NCI-H1417 (cell line): ENCODE measurements around the gene PMVK.

ENCODE experiments used
- DNase-seq, 3 experiments: peaks; one replicate each; lab custom pipeline; 2025; lab: John Stamatoyannopoulos, UW

PMVK gene

DNA sequence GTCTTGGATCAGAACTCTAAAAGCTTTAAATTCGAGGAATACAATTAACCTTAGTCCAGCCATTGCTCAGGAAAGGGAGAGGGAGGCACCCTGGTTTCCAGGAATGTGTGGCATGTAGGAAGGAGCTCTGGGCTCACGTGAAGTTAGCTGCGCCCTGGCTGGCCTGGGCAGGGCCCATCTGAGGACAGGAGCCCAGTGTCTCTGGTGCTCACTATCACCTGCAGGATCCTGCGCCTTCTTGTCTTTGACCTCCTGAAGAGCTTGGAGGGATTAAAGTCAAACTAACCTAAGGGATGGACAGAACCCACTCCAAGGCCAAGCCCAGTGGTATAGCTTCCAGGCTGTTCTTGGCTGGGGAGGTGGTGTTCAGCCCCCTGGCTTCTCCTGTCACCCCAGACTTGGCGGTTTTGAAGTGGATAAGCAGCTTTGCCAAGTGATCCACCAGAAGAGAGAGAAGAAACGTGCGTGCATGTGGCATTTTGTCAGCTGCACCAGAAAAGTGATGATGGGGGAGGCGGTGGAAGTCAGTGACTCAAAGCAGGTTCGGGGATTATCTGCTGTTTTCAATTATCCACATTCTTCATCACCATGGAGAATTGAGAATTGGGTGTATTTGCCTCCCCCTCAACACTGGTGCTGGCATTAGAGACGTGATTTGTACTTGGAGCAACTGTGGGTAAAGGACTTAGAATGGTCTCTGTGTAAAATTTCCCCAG lies 54.5 kb downstream of the PMVK start:
- DNase-seq, result no peak

DNA sequence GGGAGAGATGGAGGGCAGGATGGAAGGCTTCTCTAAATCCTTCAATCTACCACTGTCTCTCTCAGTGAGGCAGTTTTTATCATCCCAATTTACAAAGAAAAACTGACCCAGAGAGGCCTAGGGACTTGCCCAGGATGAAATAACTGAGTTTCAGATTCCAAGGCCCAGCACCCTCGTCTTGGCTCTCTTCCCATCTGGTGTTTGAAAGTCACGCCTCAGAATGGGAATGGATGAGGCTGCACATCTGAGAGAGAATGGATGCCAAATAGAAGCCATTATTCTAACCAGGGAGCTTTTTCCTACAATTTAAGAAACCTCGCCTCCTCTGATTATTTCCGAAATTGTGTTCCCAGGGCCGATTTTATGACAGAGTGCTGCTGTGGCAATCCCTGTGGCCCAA lies 55.8 kb downstream of the PMVK start:
- no peak for DNase-seq

GRCh38 chr1:154879038-154879421 lies 57.5 kb downstream of the PMVK start:
- peak in 2 of 3 experiments; percentile 87 to 96 for DNase-seq

- DNase-seq, result peak; percentile 81 to 91 (median 88)
Measured at GRCh38 chr1:154878371-154879037, 58.0 kb downstream of the PMVK start.

DNA sequence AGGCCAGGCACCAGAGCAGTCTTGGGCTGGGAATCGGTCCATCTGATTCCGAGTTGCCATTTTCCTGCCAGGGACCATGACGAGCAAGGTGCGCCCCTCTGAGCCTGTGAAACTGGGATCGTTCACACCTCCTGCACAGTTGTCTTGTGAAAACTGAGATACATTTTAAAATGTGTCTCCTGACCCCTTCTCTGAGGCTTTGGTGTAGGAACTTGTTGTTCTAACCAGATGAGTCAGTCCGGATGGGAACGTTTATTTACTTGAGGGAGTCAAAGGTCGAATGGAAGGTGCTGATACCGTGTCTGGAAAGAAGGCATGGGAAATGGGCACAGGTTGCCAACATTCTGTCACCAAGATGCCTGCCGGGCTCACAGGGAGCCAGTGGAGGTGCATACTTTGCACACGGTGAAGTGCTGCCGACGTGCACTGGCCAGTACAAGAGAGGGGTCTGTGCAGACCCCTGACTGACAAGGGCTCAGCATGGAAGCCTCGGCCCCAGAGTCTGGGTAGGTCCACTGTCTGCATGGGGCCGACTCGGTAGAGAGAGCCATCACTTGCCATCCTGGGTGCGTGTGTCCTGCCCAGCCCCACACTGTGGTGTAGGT lies 59.0 kb downstream of the PMVK start:
- no peak for DNase-seq

DNA sequence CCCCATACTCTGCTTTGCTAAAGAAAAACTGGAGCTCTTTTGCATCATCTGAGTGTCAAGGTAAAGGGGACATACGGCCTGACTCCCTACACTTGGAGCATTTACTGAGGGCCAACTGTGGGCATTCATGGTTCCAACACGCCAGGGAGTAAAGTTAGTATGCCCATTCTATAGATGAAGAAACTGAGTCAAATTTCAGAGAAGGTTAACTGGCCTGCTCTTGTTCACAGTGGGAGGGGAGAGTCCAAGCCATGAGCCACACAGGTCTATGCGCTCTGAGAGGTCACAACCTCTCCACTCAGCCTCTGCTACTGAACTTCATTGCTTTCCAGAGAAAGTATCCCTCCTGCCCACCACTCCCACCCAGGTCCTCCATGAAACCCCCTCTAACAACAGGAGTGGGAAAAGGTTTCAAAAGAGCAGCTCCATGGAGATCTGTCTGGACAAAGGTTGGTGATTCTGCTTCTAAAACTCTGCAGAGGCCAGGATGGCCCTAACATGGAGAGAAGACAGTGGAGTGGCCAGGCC lies 59.6 kb downstream of the PMVK start:
- no peak for DNase-seq
